Psoas muscle (tissue), 7 donors: ENCODE results near the gene TARP.

Experiments
- ATAC-seq, 4 donors: fragments of 200-7000 bp; cut with Tn5 transposase; one replicate each; pipeline ENCODE4 v1.9.1; 2020; ENCODE audit warnings: moderate library complexity in 3 of 4, mild to moderate bottlenecking in 2 of 4
- DNase-seq, 2 donors: peaks; one replicate each; pipeline ENCODE4 v3.0.0-alpha.2; 2020
- H3K27ac ChIP-seq: fragments of 200-600 bp; one replicate; pipeline ENCODE4 v1.8.0; 2022
- H3K27me3 ChIP-seq, 3 donors: fragments of 200-600 bp in 1 of 3; one replicate each; pipeline versions ENCODE4 v1.6.1 to v1.8.0; 2013 to 2022; ENCODE audit warnings: low read length in 2 of 3, mild to moderate bottlenecking in 2 of 3, moderate library complexity in 1 of 3; ENCODE audit not compliant: insufficient read depth in 3 of 3
- H3K36me3 ChIP-seq, 2 donors: fragments of 200-600 bp in 1 of 2; one replicate each; pipeline versions ENCODE4 v1.6.1 to v1.8.0; 2013 to 2022; ENCODE audit warnings: low read depth in 1 of 2, mild to moderate bottlenecking in 1 of 2, moderate library complexity in 1 of 2; ENCODE audit not compliant: insufficient read depth in 1 of 2
- H3K4me1 ChIP-seq: fragments of 200-600 bp; one replicate; pipeline ENCODE4 v1.8.0; 2022
- H3K4me3 ChIP-seq: fragments of 200-600 bp; one replicate; pipeline ENCODE4 v1.8.0; 2022; ENCODE audit warnings: mild to moderate bottlenecking
- H3K9me3 ChIP-seq: fragments of 200-600 bp; one replicate; pipeline ENCODE4 v1.8.0; 2022
- CTCF ChIP-seq: fragments of 200-600 bp; IDR thresholded peaks from one replicate; pipeline ENCODE4 v1.8.0; 2022; ENCODE audit warnings: antibody characterized with exemption
- WGBS, 3 donors: extraction: QIAGEN DNeasy Blood & Tissue Kit; methylation state at CpG; one replicate each; pipeline versions ENCODE4 v1.1.6 to v1.1.7; 2013; 5-methylcytosine and 5-hydroxymethylcytosine counted together
- intact Hi-C, 2 donors: fragments of 100-400 bp; cut with DNase I; formaldehyde crosslinking; loops; one replicate each; pipeline versions ENCODE4 v1.11.0 to v1.14.2; 2022
- donor health status: healthy with polysubstance abuse.
- donor health status: DM: no; HTN: no; CAD: no; lungs with moderate emphysema.
- donor health status: Bipolar disorder and iron deficiency.
- donor health status: healthy.
- donor health status: DM: yes; HTN: yes; CAD: no.
- donor health status: DM: no; HTN: no; CAD: no.
- donor health status: DM: yes; HTN: yes; CAD: no.

TARP gene

DNA sequence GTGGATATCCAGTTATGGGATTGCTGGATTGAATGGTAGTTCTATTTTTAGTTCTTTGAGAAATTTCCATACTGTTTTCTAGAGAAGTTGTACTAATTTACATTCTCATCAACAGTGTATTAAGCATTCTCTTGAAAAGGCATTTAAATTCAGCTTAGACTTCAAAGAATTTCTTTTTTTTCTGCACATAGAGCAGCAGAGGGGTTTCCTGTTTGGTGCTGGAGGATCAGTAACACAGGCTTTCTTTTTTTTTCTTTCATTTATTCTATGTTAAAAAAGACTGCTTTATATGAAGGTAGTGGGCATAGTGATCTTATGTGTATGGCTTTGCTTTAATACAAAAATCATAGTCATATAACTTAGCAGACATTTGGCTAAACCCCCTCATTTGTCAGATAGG is 47.6 kb upstream of the TARP start:
- ATAC-seq = no peak
- DNase-seq = no peak
- no peak for TF ChIP-seq CTCF

GRCh38 chr7:38319873-38320272 is 46.4 kb upstream of the TARP start:
- 41 to 73% (median 50%) methylated on average over 2 of the region's 2 CpGs for WGBS, 3 donors
- H3K9me3 ChIP-seq = no peaks in the 10 kb centered on the region
- no peaks in the 10 kb centered on the region for H3K36me3 ChIP-seq
- no peak for TF ChIP-seq CTCF
- no peak overlapping the region for H3K4me3 ChIP-seq
- DNase-seq = no peak
- H3K27me3 ChIP-seq = no peaks in the 10 kb centered on the region
- no peak for ATAC-seq
- no peaks in the 10 kb centered on the region for H3K4me1 ChIP-seq
- intact Hi-C loops = no loop called here
- H3K27ac ChIP-seq = no peak overlapping the region

More for the DNA sequence above, 47.6 kb upstream of the TARP start:
- H3K27ac ChIP-seq = no peak overlapping the region
- H3K27me3 ChIP-seq = no peaks in the 10 kb centered on the region
- no peaks in the 10 kb centered on the region for H3K36me3 ChIP-seq
- intact Hi-C loops = no loop called here
- no peaks in the 10 kb centered on the region for H3K9me3 ChIP-seq
- no peaks in the 10 kb centered on the region for H3K4me1 ChIP-seq
- no peak overlapping the region for H3K4me3 ChIP-seq

DNA sequence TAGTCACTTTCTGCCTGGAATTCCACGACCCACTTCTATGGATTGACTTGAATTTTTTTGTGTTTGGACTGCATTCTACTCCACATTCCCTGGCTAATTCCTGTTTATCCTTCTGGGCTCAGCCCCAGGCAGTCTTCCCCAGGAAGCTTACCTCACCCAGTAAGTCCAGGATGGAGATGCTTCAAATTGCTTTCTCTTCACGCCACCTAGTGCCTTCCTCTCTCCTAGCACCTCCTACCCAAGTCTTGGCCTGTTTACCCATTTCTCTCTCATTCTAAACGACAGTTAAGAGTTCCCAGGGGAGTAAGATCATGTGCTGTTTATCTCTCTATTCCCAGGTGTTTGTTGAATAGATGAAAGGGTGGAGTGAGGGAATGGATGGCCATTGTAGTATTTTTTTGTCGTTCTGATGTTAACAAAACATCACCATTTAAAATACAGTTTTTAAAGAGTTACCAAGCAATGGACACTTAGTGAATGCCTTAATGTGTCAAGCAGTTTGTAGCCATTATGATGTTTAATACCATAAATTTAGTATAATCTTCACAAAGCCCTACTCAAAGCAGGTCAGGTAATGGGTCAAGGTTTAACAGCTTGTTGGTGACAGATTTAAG is 45.5 kb upstream of the TARP start:
- H3K27ac ChIP-seq = no peak overlapping the region
- DNase-seq = no peak
- no peaks in the 10 kb centered on the region for H3K4me1 ChIP-seq
- peak in 1 of 4 donors; percentile 67 for ATAC-seq
- intact Hi-C loops = no loop called here
- H3K36me3 ChIP-seq = no peaks in the 10 kb centered on the region
- peak; percentile 30 for TF ChIP-seq CTCF
- H3K27me3 ChIP-seq = no peaks in the 10 kb centered on the region
- no peak overlapping the region for H3K4me3 ChIP-seq
- H3K9me3 ChIP-seq = no peaks in the 10 kb centered on the region
- 7 to 13% (median 8%) methylated on average over 4 of the region's 4 CpGs for WGBS, 3 donors

DNA sequence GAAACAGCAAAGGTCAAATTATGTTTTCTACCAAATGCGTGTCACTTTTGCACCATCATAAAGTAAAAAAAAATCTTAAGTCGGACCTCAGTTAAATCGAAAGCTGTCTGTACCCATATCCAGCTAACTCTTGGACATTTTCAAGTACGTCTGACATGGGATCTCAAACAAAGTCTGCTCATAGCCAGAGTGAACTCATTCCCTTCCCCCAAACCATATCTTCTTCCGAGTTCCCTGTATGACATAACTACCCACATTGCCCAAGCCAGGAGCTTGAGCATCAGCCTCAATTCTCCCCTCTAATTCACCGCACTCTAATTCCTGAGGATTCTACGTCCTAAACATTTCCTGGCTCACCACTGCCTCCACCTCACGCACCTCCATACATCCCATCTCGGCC is 44.8 kb upstream of the TARP start:
- H3K27ac ChIP-seq = no peak overlapping the region
- H3K4me1 ChIP-seq = no peaks in the 10 kb centered on the region
- 58 to 67% (median 63%) methylated on average over 9 of the region's 9 CpGs for WGBS, 3 donors
- no peaks in the 10 kb centered on the region for H3K36me3 ChIP-seq
- H3K9me3 ChIP-seq = no peaks in the 10 kb centered on the region
- no peaks in the 10 kb centered on the region for H3K27me3 ChIP-seq
- no peak for ATAC-seq
- TF ChIP-seq CTCF = no peak
- no peak for DNase-seq
- intact Hi-C loops = no loop called here
- H3K4me3 ChIP-seq = no peak overlapping the region

DNA sequence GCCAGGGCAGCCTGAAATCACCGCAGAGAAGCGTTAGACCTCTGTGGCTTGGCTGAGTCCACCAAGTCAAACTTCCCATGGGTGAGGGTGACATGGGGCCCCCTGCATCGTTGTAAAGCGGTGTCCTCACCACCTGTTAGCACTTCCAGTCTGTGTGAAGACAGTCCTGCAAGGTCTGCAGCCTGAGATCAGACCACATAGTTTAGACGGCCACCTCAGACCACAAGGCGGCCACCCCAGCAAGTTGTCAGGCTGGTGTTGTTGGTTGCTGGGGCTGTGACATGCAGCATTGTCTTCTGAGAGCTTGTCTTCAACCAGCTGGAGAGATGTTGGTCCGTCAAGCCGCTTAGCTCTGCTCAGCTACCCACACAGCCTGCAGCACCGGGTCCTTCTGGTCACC is 44.1 kb upstream of the TARP start:
- no peak for ATAC-seq
- WGBS, 3 donors = 68 to 74% (median 70%) methylated on average over 9 of the region's 9 CpGs
- Histone ChIP-seq H3K4me3 (no peak overlapping the region), H3K27ac (no peak overlapping the region), H3K9me3 (no peaks in the 10 kb centered on the region), H3K4me1 (no peaks in the 10 kb centered on the region), H3K27me3 (no peaks in the 10 kb centered on the region), H3K36me3 (no peaks in the 10 kb centered on the region)
- no peak for TF ChIP-seq CTCF
- intact Hi-C loops = no loop called here
- DNase-seq = no peak
